ENCODE results near the gene PGD.
"Not testable (repeated sequence)": the region's sequence is repeated elsewhere in the genome, so short reads cannot be mapped to it uniquely, and the experiment has no call there.

Gene PGD

DNA sequence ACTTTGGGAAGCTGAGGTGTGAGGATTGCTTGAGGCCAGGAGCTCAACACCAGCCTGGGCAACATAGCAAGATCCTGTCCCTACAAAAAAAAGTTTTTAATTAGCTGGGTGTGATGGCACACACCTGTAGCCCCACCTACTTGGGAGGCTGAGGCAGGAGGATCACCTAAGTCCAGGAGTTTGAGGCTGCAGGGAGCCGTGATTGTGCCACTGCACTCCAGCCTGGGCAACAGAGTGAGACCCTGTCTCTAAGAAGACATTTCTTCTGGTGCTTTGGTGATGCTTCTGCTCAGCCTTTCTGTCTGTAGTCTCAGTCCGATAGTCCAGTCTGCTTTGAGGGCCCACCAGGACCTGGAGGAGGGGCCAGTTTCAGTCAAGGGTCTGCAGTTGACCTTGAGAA is 8.3 kb downstream of the PGD start:
- H3K4me1 ChIP-seq (ENCODE audit: low read depth, poor library complexity, severe bottlenecking), result no peaks in the 10 kb centered on the region
- H3K36me3 ChIP-seq (ENCODE audit: insufficient read depth), result peaks cover 30% of the 10 kb centered on the region; the same call in 1 of the 2 replicates
- no peak overlapping the region for H3K4me3 ChIP-seq (IDR thresholded peaks at IDR 0.05; ENCODE audit: insufficient read depth, low read depth, low read length)
- no peaks in the 10 kb centered on the region for H4K20me1 ChIP-seq (ENCODE audit: insufficient read depth)
- H3K4me2 ChIP-seq, result no peak overlapping the region
- no peak overlapping the region for H3K27ac ChIP-seq
- no peaks in the 10 kb centered on the region for H3K27me3 ChIP-seq (ENCODE audit: insufficient read depth, low read depth)
- H3K79me2 ChIP-seq (ENCODE audit: insufficient read depth, low read depth), result peaks cover 4% of the 10 kb centered on the region; the same call in 1 of the 2 replicates
- no peak overlapping the region for H3K9ac ChIP-seq
- H2AFZ ChIP-seq (ENCODE audit: low read depth), result no peak overlapping the region
- TF ChIP-seq, protein P1, sequence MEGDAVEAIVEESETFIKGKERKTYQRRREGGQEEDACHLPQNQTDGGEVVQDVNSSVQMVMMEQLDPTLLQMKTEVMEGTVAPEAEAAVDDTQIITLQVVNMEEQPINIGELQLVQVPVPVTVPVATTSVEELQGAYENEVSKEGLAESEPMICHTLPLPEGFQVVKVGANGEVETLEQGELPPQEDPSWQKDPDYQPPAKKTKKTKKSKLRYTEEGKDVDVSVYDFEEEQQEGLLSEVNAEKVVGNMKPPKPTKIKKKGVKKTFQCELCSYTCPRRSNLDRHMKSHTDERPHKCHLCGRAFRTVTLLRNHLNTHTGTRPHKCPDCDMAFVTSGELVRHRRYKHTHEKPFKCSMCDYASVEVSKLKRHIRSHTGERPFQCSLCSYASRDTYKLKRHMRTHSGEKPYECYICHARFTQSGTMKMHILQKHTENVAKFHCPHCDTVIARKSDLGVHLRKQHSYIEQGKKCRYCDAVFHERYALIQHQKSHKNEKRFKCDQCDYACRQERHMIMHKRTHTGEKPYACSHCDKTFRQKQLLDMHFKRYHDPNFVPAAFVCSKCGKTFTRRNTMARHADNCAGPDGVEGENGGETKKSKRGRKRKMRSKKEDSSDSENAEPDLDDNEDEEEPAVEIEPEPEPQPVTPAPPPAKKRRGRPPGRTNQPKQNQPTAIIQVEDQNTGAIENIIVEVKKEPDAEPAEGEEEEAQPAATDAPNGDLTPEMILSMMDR (conservative IDR thresholded peaks at IDR 0.05; ENCODE audit: low read depth, low read length), result no peak

DNA sequence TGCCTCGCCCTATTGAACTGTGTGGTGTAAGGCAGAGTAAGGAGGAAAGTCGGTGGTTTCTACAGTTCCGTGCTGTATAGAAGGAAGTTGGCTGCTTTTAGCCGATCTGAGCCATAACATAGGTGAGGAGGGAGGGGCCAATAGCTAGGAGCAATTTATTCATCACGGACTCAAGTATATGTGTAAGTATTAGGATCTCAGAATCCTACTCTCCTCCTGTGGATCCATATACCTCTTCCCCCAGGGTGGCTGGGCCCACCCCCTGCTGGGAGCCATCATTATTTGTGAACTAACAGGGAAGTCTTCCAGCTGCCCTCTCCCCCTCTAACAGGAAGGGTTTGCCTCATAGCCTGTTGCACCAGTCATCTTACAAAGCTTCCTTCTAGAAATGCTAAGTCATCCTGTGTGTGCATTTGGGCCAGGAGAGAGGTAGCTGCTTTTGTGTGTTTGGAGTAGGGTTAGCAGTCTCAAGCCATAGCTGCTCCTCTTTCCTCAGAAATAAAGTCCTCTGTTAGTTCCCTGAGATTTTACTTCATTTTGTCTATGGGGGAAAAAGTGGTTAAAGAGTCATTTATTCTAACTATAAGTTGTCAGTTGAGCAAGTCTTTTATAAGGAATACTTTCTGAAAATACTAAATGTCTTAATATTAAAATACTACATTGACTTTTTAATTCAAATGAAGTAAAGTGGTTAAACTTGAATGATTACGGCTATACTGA is 16.5 kb downstream of the PGD start:
- Histone ChIP-seq H3K4me3 (IDR thresholded peaks at IDR 0.05; ENCODE audit: insufficient read depth, low read depth, low read length) (no peak overlapping the region), H3K9ac (no peak overlapping the region), H3K27ac (peak overlapping the region; percentile 3; the same call in 1 of the 2 replicates), H3K27me3 (ENCODE audit: insufficient read depth, low read depth) (no peaks in the 10 kb centered on the region), H3K36me3 (ENCODE audit: insufficient read depth) (peaks cover 47% of the 10 kb centered on the region; the same call in 1 of the 2 replicates), H3K4me1 (ENCODE audit: low read depth, poor library complexity, severe bottlenecking) (peaks cover 11% of the 10 kb centered on the region), H4K20me1 (ENCODE audit: insufficient read depth) (no peaks in the 10 kb centered on the region), H3K79me2 (ENCODE audit: insufficient read depth, low read depth) (no peaks in the 10 kb centered on the region), H3K4me2 (no peak overlapping the region), H2AFZ (ENCODE audit: low read depth) (no peak overlapping the region)
- TF ChIP-seq, protein P1 (conservative IDR thresholded peaks at IDR 0.05; ENCODE audit: low read depth, low read length), result no peak

DNA sequence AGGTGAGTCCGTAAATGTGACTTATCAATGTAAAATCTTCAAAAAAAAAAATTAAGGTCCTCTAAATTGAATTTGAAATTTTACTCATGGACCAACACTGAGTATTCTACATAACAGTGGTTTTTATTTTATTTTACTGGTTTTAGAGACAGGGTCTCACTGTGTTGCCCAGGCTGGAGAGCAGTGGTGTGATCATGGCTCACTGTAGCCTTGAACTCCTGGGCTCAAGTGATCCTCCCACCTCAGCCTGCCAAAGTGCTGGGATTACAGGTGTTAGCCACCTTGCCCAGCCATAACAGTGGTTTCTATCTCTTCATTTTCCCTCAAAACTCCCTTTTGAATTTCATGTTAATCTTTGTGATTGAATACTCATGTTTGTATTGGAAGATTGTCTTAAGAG is 17.1 kb downstream of the PGD start:
- H3K4me2 ChIP-seq; H3K9ac ChIP-seq; H2AFZ ChIP-seq (ENCODE audit: low read depth); H3K79me2 ChIP-seq (ENCODE audit: insufficient read depth, low read depth); H3K27me3 ChIP-seq (ENCODE audit: insufficient read depth, low read depth); H4K20me1 ChIP-seq (ENCODE audit: insufficient read depth); H3K4me3 ChIP-seq (IDR thresholded peaks at IDR 0.05; ENCODE audit: insufficient read depth, low read depth, low read length): not testable (repeated sequence)
- peaks cover 47% of the 10 kb centered on the region; the same call in 1 of the 2 replicates for H3K36me3 ChIP-seq (ENCODE audit: insufficient read depth)
- peaks cover 11% of the 10 kb centered on the region for H3K4me1 ChIP-seq (ENCODE audit: low read depth, poor library complexity, severe bottlenecking)
- H3K27ac ChIP-seq, result peak overlapping the region; percentile 3; the same call in 1 of the 2 replicates

DNA sequence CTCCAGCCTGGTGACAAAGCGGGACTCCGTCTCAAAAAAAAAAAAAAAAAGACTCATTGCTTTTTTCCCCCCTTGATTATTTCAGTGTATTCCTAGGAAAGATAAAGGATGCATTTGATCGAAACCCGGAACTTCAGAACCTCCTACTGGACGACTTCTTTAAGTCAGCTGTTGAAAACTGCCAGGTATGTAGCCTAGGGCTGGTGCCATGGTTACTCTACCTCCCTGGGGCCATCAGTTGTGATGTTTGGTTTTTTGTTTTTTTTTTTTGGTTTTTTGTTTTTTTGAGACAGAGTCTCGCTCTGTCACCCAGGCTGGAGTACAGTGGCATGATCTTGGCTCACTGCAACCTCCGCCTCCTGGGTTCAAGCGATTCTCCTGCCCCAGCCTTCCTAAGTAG is 19.9 kb downstream of the PGD start:
- H2AFZ ChIP-seq (ENCODE audit: low read depth); H3K79me2 ChIP-seq (ENCODE audit: insufficient read depth, low read depth); H4K20me1 ChIP-seq (ENCODE audit: insufficient read depth); H3K4me3 ChIP-seq (IDR thresholded peaks at IDR 0.05; ENCODE audit: insufficient read depth, low read depth, low read length); H3K27ac ChIP-seq; H3K9ac ChIP-seq; H3K27me3 ChIP-seq (ENCODE audit: insufficient read depth, low read depth); H3K4me2 ChIP-seq: not testable (repeated sequence)
- H3K36me3 ChIP-seq (ENCODE audit: insufficient read depth), result peaks cover 41% of the 10 kb centered on the region; the same call in 1 of the 2 replicates
- H3K4me1 ChIP-seq (ENCODE audit: low read depth, poor library complexity, severe bottlenecking), result peaks cover 11% of the 10 kb centered on the region

DNA sequence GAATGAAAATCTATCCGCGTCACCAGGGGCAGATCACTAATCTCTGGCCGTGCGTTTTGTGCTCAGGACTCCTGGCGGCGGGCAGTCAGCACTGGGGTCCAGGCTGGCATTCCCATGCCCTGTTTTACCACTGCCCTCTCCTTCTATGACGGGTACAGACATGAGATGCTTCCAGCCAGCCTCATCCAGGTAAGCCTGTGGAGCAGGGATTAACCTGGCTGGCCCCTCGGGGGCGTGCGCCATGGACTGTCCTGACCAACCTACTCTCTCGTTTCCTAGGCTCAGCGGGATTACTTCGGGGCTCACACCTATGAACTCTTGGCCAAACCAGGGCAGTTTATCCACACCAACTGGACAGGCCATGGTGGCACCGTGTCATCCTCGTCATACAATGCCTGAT is 20.5 kb downstream of the PGD start:
- Histone ChIP-seq H3K27me3 (ENCODE audit: insufficient read depth, low read depth) (no peaks in the 10 kb centered on the region), H3K4me1 (ENCODE audit: low read depth, poor library complexity, severe bottlenecking) (peaks cover 11% of the 10 kb centered on the region), H3K79me2 (ENCODE audit: insufficient read depth, low read depth) (no peaks in the 10 kb centered on the region), H3K4me3 (IDR thresholded peaks at IDR 0.05; ENCODE audit: insufficient read depth, low read depth, low read length) (no peak overlapping the region), H3K27ac (no peak overlapping the region), H4K20me1 (ENCODE audit: insufficient read depth) (no peaks in the 10 kb centered on the region), H3K9ac (no peak overlapping the region), H3K36me3 (ENCODE audit: insufficient read depth) (peaks cover 35% of the 10 kb centered on the region; the same call in 1 of the 2 replicates), H2AFZ (ENCODE audit: low read depth) (no peak overlapping the region), H3K4me2 (no peak overlapping the region)
- TF ChIP-seq, protein P1 (conservative IDR thresholded peaks at IDR 0.05; ENCODE audit: low read depth, low read length), result no peak
